Skin of body (tissue), 2 donors: Measurements from ENCODE around the gene FMNL2. TPM values are rescaled to one million over a fixed set of nuclear protein-coding genes. Genes with fewer than 3 reads are reported as not detected.

Experiments used
- small RNA-seq: library from RNA; depleted of rRNA; stranded (forward); fragments of <200 nt; gene quantifications from one replicate; pipeline ENCODE3, GENCODE V24; 2014; ENCODE audit warnings: low replicate concordance
- total RNA-seq: library from RNA; depleted of rRNA; stranded (reverse); fragments of >200 nt; gene quantifications from one replicate; pipeline ENCODE4 v1.2.3, GENCODE V29; 2014

The FMNL2 gene
- total RNA-seq, 1 donor from 2014 or later = 43.7 TPM

Small RNA genes lying within 50 kb of the gene (small RNA-seq; reads per million reads assigned to genes)
- not detected for gene AC012443.1

Other genes starting within 250 kb of the FMNL2 start
- 16.3 TPM for gene CACNB4, start 236.1 kb upstream of the FMNL2 start, total RNA-seq
- 33.9 TPM for gene STAM2, start 159.4 kb upstream of the FMNL2 start, total RNA-seq